Osteoblast (primary cell): ENCODE results near the gene TIMD4. TPM values are rescaled to one million over a fixed set of nuclear protein-coding genes. Genes with fewer than 3 reads are reported as not detected.
"Not testable (repeated sequence)": the region's sequence is repeated elsewhere in the genome, so short reads cannot be mapped to it uniquely, and the experiment has no call there.

Experiments
- DNase-seq: peaks from one replicate; pipeline ENCODE4 v3.0.0; 2011; ENCODE audit warnings: low spot score, mixed read lengths; ENCODE audit not compliant: insufficient read length; ENCODE audit errors: missing footprints
- H2AFZ ChIP-seq: 2 replicates; pipeline ENCODE4 v1.6.0; 2011; ENCODE audit warnings: mild to moderate bottlenecking, low read length
- H3K27ac ChIP-seq: 2 replicates; pipeline ENCODE4 v1.5.1; 2011; ENCODE audit warnings: mild to moderate bottlenecking, low read depth, low read length, moderate library complexity
- H3K27me3 ChIP-seq: 2 replicates; pipeline ENCODE4 v1.6.0; 2012; ENCODE audit warnings: mild to moderate bottlenecking, control low read depth, inconsistent platforms, low read length, moderate library complexity; ENCODE audit not compliant: insufficient read depth
- H3K36me3 ChIP-seq: 2 replicates; pipeline ENCODE4 v1.5.1; 2011; ENCODE audit warnings: mild to moderate bottlenecking, low read length, control low read depth, moderate library complexity; ENCODE audit not compliant: insufficient read depth
- H3K4me1 ChIP-seq: 2 replicates; pipeline ENCODE4 v1.5.1; 2011; ENCODE audit warnings: mild to moderate bottlenecking, low read length, control low read depth, moderate library complexity; ENCODE audit not compliant: insufficient read depth
- H3K4me2 ChIP-seq: 2 replicates; pipeline ENCODE4 v1.6.0; 2011; ENCODE audit warnings: mild to moderate bottlenecking, low read length; ENCODE audit not compliant: insufficient read depth
- H3K4me3 ChIP-seq: fragments of 200-600 bp; sonication (generic); 3 replicates; pipeline ENCODE4 v1.5.1; 2012; ENCODE audit warnings: mild to moderate bottlenecking, low read length, inconsistent platforms; ENCODE audit not compliant: insufficient read depth
- H3K79me2 ChIP-seq: 2 replicates; pipeline ENCODE4 v1.6.0; 2012; ENCODE audit warnings: mild to moderate bottlenecking, low read length, control low read depth, inconsistent platforms; ENCODE audit not compliant: insufficient read depth
- H3K9me3 ChIP-seq: 2 replicates; pipeline ENCODE4 v1.5.1; 2011; ENCODE audit warnings: low read depth, low read length, control low read depth
- H4K20me1 ChIP-seq: 2 replicates; pipeline ENCODE4 v1.6.0; 2012; ENCODE audit warnings: mild to moderate bottlenecking, low read length, control low read depth; ENCODE audit not compliant: insufficient read depth
- total RNA-seq: library from RNA; depleted of rRNA; stranded (reverse); fragments of >200 nt; gene quantifications from 2 replicates; pipeline ENCODE4 v1.2.3, GENCODE V29; 2012
- TF ChIP-seq, protein P1 (sequence below): IDR thresholded peaks from 2 replicates; pipeline ENCODE4 v1.5.1; 2011; ENCODE audit warnings: mild to moderate bottlenecking, low read depth, low read length, moderate library complexity; ENCODE audit errors: extremely low read depth

The TIMD4 gene
- total RNA-seq, 1 donor = not detected

- Histone ChIP-seq H4K20me1 (no peaks in the 10 kb centered on the region), H3K79me2 (no peaks in the 10 kb centered on the region), H2AFZ (no peak overlapping the region), H3K4me1 (no peaks in the 10 kb centered on the region), H3K4me3 (no peak overlapping the region), H3K4me2 (no peak overlapping the region), H3K36me3 (no peaks in the 10 kb centered on the region), H3K27me3 (no peaks in the 10 kb centered on the region), H3K9me3 (no peaks in the 10 kb centered on the region), H3K27ac (no peak overlapping the region)
- DNase-seq = no peak
- TF ChIP-seq, protein P1, sequence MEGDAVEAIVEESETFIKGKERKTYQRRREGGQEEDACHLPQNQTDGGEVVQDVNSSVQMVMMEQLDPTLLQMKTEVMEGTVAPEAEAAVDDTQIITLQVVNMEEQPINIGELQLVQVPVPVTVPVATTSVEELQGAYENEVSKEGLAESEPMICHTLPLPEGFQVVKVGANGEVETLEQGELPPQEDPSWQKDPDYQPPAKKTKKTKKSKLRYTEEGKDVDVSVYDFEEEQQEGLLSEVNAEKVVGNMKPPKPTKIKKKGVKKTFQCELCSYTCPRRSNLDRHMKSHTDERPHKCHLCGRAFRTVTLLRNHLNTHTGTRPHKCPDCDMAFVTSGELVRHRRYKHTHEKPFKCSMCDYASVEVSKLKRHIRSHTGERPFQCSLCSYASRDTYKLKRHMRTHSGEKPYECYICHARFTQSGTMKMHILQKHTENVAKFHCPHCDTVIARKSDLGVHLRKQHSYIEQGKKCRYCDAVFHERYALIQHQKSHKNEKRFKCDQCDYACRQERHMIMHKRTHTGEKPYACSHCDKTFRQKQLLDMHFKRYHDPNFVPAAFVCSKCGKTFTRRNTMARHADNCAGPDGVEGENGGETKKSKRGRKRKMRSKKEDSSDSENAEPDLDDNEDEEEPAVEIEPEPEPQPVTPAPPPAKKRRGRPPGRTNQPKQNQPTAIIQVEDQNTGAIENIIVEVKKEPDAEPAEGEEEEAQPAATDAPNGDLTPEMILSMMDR = peak; percentile 39
Observed at GRCh38 chr5:156934450-156935211, 28.4 kb downstream of the TIMD4 start.

DNA sequence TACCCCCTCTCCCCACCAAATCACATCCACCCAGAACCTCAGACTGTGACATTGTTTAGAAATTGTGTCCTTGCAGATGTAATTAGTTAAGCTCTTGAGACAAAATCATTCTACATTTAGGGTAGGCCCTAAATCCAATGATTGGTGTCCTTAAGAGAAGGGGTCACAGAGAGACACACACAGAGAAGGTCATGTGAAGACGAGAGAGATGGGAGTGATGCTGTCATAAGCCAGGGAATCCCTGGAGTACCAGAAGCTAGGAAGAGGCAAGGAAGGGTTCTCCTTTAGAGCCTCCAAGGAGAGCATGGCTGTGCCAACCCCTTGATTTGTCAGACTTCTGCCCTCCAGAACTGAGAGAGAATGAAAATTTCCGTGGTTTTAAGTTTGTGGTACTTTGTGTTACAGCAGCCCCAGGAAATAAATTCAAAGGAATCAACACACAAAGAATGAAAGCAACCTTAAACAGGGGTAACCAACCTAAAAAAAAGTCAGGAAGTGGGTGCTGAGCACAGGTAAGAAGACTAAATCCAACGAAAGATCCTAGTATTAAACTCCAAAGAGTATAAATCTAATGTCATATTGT, 33.6 kb downstream of the TIMD4 start:
- H3K4me1 ChIP-seq = no peaks in the 10 kb centered on the region
- H3K9me3 ChIP-seq = no peaks in the 10 kb centered on the region
- no peak overlapping the region for H3K4me3 ChIP-seq
- no peaks in the 10 kb centered on the region for H3K79me2 ChIP-seq
- no peak overlapping the region for H3K4me2 ChIP-seq
- no peak overlapping the region for H2AFZ ChIP-seq
- H3K36me3 ChIP-seq = no peaks in the 10 kb centered on the region
- no peak overlapping the region for H3K27ac ChIP-seq
- no peaks in the 10 kb centered on the region for H4K20me1 ChIP-seq
- TF ChIP-seq, protein P1 = no peak
- no peaks in the 10 kb centered on the region for H3K27me3 ChIP-seq
- DNase-seq = no peak

DNA sequence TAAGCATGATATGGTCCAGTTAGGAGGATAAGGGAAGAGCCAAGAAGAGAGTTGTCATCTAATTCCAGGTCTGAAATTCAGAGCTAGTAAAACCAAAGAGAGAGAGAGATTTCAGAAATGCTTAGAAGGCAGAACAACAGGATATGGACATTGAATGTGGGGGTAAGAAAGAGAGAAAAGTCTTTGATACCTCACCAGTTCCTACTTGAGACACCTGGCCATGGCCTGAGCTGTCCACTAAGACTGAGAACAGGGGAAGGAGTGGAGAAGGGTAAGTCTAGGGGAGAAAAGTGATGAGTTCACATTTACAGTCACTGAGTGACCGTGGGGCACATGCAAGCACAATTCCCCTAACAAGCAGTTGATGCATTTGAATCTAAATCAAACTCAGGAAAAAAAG, 35.5 kb downstream of the TIMD4 start:
- H3K4me3 ChIP-seq = no peak overlapping the region
- TF ChIP-seq, protein P1 = no peak
- no peaks in the 10 kb centered on the region for H3K27me3 ChIP-seq
- H3K27ac ChIP-seq = no peak overlapping the region
- no peaks in the 10 kb centered on the region for H3K79me2 ChIP-seq
- H2AFZ ChIP-seq = no peak overlapping the region
- DNase-seq = no peak
- no peaks in the 10 kb centered on the region for H3K4me1 ChIP-seq
- H3K4me2 ChIP-seq = no peak overlapping the region
- H3K36me3 ChIP-seq = no peaks in the 10 kb centered on the region
- no peaks in the 10 kb centered on the region for H4K20me1 ChIP-seq
- no peaks in the 10 kb centered on the region for H3K9me3 ChIP-seq

DNA sequence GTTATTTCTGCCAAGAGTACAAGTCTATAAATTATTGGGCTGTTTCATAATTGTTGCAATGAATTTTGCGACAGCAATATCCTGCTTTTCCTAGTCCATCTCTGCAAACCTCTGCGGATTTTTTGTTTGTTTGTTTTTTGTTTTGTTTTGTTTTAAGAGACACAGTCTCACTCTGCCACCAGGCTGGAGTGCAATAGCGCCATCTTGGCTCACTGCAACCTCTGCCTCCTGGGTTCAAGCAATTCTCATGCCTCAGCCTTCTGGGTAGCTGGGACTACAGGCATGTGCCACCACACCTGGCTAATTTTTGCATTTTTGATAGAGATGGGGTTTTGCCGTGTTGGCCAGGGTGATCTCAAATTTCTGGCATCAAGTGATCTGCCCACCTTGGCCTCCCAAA, 37.3 kb downstream of the TIMD4 start:
- not testable (repeated sequence) for H3K4me3 ChIP-seq, H3K4me1 ChIP-seq, DNase-seq, H3K36me3 ChIP-seq, H3K9me3 ChIP-seq, H3K27ac ChIP-seq, H4K20me1 ChIP-seq, H3K4me2 ChIP-seq, H2AFZ ChIP-seq, H3K79me2 ChIP-seq, H3K27me3 ChIP-seq
